Prostate gland (tissue), 2 donors: ENCODE data around the gene PNKP. TPM values are rescaled to one million over a fixed set of nuclear protein-coding genes. Genes with fewer than 3 reads are reported as not detected.

Source experiments
- DNase-seq: peaks from one replicate; pipeline ENCODE4 v3.0.0-alpha.2; 2019; ENCODE audit warnings: low spot score
- H3K27ac ChIP-seq, 2 donors: fragments of 200-600 bp; sonication (generic); 2 replicates each; pipeline ENCODE4 v1.5.1; 2017 to 2019
- H3K27me3 ChIP-seq: fragments of 200-600 bp; sonication (generic); replicated peaks from 2 replicates; pipeline ENCODE4 v1.5.1; 2019; ENCODE audit not compliant: insufficient read depth
- H3K36me3 ChIP-seq, 2 donors: fragments of 200-600 bp; sonication (generic); 1 replicate in 1 of 2; 2 replicates in 1 of 2; pipeline versions ENCODE4 v1.5.1 to v1.8.1; 2017 to 2019
- H3K4me1 ChIP-seq: fragments of 200-600 bp; sonication (generic); replicated peaks from 2 replicates; pipeline ENCODE4 v1.5.1; 2019
- H3K4me3 ChIP-seq, 2 donors: fragments of 200-600 bp; sonication (generic); 2 replicates each; pipeline ENCODE4 v1.5.1; 2017 to 2019
- H3K9me3 ChIP-seq: fragments of 200-600 bp; sonication (generic); 2 replicates; pipeline ENCODE4 v1.5.1; 2017
- CTCF ChIP-seq, 4 experiments: fragments of 200-600 bp in 2 of 4; fragments of 450-650 bp in 2 of 4; sonication (generic) in 2 of 4; IDR thresholded peaks; 1 replicate in 3 of 4; 2 replicates in 1 of 4; pipeline ENCODE4 v1.5.1; 2016 to 2019; ENCODE audit warnings: antibody characterized with exemption in 4 of 4, mild to moderate bottlenecking in 2 of 4, moderate library complexity in 2 of 4
- POLR2A ChIP-seq: fragments of 450-650 bp; IDR thresholded peaks from one replicate; pipeline ENCODE4 v1.6.1; 2016; ENCODE audit warnings: antibody characterized with exemption, mild to moderate bottlenecking
- POLR2AphosphoS5 ChIP-seq: sonication (generic); formaldehyde crosslinking; IDR thresholded peaks from one replicate; pipeline ENCODE4 v1.6.1; 2017; ENCODE audit warnings: antibody characterized with exemption
- WGBS: methylation state at CpG from one replicate; pipeline ENCODE4 v1.1.5; 2018; 5-methylcytosine and 5-hydroxymethylcytosine counted together
- intact Hi-C: fragments of 100-400 bp; cut with DNase I; formaldehyde crosslinking; loops from one replicate; pipeline ENCODE4 v1.14.2; 2022
- total RNA-seq, 2 donors: library from RNA; depleted of rRNA; stranded (reverse); fragments of >200 nt; gene quantifications; one replicate each; pipeline ENCODE4 v1.1.0, GENCODE V29; 2016

Gene PNKP
- total RNA-seq, 2 donors from 2014 or later: 64.9 to 128 TPM

GRCh38 chr19:49832556-49832955 lies 34.8 kb downstream of the PNKP start:
- Histone ChIP-seq H3K27me3 (no peaks in the 10 kb centered on the region), H3K4me3 (no peak overlapping the region), H3K9me3 (no peaks in the 10 kb centered on the region), H3K27ac (no peak overlapping the region), H3K4me1 (no peaks in the 10 kb centered on the region), H3K36me3 (peaks cover 4 to 52% of the 10 kb centered on the region in 2 donors)
- no peak for DNase-seq
- WGBS: 67% methylated on average over 9 of the region's 9 CpGs
- intact Hi-C loops: no loop called here
- no peak for TF ChIP-seq CTCF (IDR thresholded peaks at IDR 0.05)

GRCh38 chr19:49831592-49831991 lies 35.8 kb downstream of the PNKP start:
- Histone ChIP-seq H3K9me3 (no peaks in the 10 kb centered on the region), H3K36me3 (peaks cover 4 to 48% of the 10 kb centered on the region in 2 donors), H3K4me1 (no peaks in the 10 kb centered on the region), H3K27me3 (no peaks in the 10 kb centered on the region), H3K4me3 (no peak overlapping the region), H3K27ac (no peak overlapping the region)
- DNase-seq: no peak
- intact Hi-C loops: no loop called here
- 94% methylated on average over 8 of the region's 8 CpGs for WGBS
- TF ChIP-seq CTCF (IDR thresholded peaks at IDR 0.05) (no peak), POLR2AphosphoS5 (no peak), POLR2A (no peak)

GRCh38 chr19:49830766-49831165 lies 36.6 kb downstream of the PNKP start:
- no peaks in the 10 kb centered on the region for H3K27me3 ChIP-seq
- peaks cover 4 to 41% of the 10 kb centered on the region in 2 donors for H3K36me3 ChIP-seq
- H3K4me1 ChIP-seq: no peaks in the 10 kb centered on the region
- H3K9me3 ChIP-seq: no peaks in the 10 kb centered on the region
- no peak overlapping the region for H3K4me3 ChIP-seq
- no peak overlapping the region for H3K27ac ChIP-seq
- WGBS: 92% methylated on average over 11 of the region's 12 CpGs
- no peak for DNase-seq
- intact Hi-C loops: no loop called here
- no peak for TF ChIP-seq POLR2A
- no peak for TF ChIP-seq POLR2AphosphoS5
- TF ChIP-seq CTCF (IDR thresholded peaks at IDR 0.05): no peak

GRCh38 chr19:49829721-49830120 lies 37.7 kb downstream of the PNKP start:
- no peaks in the 10 kb centered on the region for H3K9me3 ChIP-seq
- WGBS: 97% methylated on average over 14 of the region's 18 CpGs
- no peaks in the 10 kb centered on the region for H3K27me3 ChIP-seq
- no peak for DNase-seq
- no peaks in the 10 kb centered on the region for H3K4me1 ChIP-seq
- no peak overlapping the region for H3K4me3 ChIP-seq
- no peak overlapping the region for H3K27ac ChIP-seq
- TF ChIP-seq POLR2AphosphoS5: no peak
- no peak for TF ChIP-seq CTCF (IDR thresholded peaks at IDR 0.05)
- TF ChIP-seq POLR2A: no peak
- peaks cover 0 to 31% of the 10 kb centered on the region in 2 donors for H3K36me3 ChIP-seq
- intact Hi-C loops: no loop called here

- no peak for TF ChIP-seq CTCF (IDR thresholded peaks at IDR 0.05)
- TF ChIP-seq POLR2AphosphoS5: no peak
- no peak for TF ChIP-seq POLR2A
- Histone ChIP-seq H3K4me1 (no peaks in the 10 kb centered on the region), H3K9me3 (no peaks in the 10 kb centered on the region), H3K27ac (no peak overlapping the region), H3K36me3 (peaks cover 0 to 30% of the 10 kb centered on the region in 2 donors), H3K4me3 (no peak overlapping the region), H3K27me3 (no peaks in the 10 kb centered on the region)
- intact Hi-C loops: no loop called here
- DNase-seq: no peak
- WGBS: 90% methylated on average over 8 of the region's 8 CpGs
Measured at GRCh38 chr19:49829200-49829599, 38.2 kb downstream of the PNKP start.
